IPS-11a (cell line): Measurements from ENCODE around the gene PPP1R12C.
"Not testable (repeated sequence)": the region's sequence is repeated elsewhere in the genome, so short reads cannot be mapped to it uniquely, and the experiment has no call there.

Source experiments
- H3K4me3 ChIP-seq: one replicate; pipeline ENCODE4 v1.5.1; 2013; ENCODE audit warnings: low read depth, low read length, control low read depth

The PPP1R12C gene

GRCh38 chr19:55076321-55076720 is 41.1 kb downstream of the PPP1R12C start:
- no peak overlapping the region for H3K4me3 ChIP-seq

DNA sequence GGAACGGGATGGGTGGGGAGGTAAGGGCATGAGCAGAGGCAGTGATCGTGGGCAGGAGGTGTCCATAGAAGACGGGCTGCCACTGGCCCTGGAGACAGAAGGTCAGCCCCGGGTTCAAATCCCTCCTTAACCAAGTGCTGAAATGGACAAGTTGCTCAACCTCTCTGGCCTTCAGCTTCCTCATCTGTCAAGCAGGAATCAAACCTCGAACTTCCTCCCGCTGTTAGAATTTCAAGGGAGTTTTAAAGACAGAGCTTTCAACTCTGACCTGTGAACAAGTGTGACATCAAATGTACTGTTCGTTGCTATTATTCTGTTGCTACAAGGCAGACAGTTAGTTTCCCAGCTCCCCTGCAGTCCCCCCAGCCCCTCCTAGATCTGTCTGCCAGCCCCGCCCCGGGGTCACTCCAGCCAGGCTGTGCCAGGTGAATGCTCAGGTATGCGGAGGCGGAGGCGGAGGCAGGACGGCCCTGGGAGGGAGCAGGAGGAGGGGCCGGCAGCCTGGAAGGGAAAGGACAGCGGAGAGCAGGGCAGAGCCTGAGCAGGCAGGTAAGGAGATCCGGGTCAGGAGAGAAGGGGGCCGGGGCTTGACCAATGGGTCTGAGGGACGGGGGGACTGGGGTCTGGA is 42.0 kb downstream of the PPP1R12C start, which contains the start of gene EPS8L1:
Gene EPS8L1, plus strand, starts transcription at position 499 of the 628 bp plus-strand sequence. CDS start 576 bp downstream, outside the sequence.
- H3K4me3 ChIP-seq = no peak within 1 kb of the TSS

GRCh38 chr19:55071913-55072312 is 45.5 kb downstream of the PPP1R12C start:
- no peak overlapping the region for H3K4me3 ChIP-seq

GRCh38 chr19:55071129-55071502 is 46.3 kb downstream of the PPP1R12C start:
- no peak overlapping the region for H3K4me3 ChIP-seq

GRCh38 chr19:55070466-55071128 is 46.8 kb downstream of the PPP1R12C start:
- no peak overlapping the region for H3K4me3 ChIP-seq

GRCh38 chr19:55069865-55070197 is 47.6 kb downstream of the PPP1R12C start:
- no peak overlapping the region for H3K4me3 ChIP-seq

- H3K4me3 ChIP-seq = peak overlapping the region; percentile 14
These were observed 48.2 kb downstream of the PPP1R12C start for GRCh38 chr19:55068950-55069864.

- H3K4me3 ChIP-seq = no peak overlapping the region
These were observed 49.6 kb downstream of the PPP1R12C start for GRCh38 chr19:55067869-55068268.

GRCh38 chr19:55066107-55066709 is 51.2 kb downstream of the PPP1R12C start:
- H3K4me3 ChIP-seq = no peak overlapping the region

DNA sequence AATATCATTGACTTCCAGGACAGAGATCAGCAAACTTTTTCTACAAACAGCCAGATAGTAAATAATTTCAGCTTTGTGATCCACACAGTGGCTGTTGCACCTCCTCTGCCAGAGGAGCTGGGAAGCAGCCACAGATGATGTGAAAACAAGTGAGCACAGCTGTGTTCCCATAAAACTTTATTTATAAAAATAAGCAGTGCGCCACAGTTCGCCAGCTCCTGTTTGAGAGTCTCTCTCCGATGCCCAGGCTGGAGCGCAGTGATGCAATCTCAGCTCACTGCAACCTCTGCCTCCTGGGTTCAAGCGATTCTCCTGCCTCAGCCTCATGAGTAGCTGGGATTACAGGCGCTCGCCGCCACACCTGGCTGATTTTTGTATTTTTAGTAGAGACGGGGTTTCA is 51.9 kb downstream of the PPP1R12C start:
- not testable (repeated sequence) for H3K4me3 ChIP-seq

GRCh38 chr19:55063492-55063843 is 54.0 kb downstream of the PPP1R12C start:
- no peak overlapping the region for H3K4me3 ChIP-seq

DNA sequence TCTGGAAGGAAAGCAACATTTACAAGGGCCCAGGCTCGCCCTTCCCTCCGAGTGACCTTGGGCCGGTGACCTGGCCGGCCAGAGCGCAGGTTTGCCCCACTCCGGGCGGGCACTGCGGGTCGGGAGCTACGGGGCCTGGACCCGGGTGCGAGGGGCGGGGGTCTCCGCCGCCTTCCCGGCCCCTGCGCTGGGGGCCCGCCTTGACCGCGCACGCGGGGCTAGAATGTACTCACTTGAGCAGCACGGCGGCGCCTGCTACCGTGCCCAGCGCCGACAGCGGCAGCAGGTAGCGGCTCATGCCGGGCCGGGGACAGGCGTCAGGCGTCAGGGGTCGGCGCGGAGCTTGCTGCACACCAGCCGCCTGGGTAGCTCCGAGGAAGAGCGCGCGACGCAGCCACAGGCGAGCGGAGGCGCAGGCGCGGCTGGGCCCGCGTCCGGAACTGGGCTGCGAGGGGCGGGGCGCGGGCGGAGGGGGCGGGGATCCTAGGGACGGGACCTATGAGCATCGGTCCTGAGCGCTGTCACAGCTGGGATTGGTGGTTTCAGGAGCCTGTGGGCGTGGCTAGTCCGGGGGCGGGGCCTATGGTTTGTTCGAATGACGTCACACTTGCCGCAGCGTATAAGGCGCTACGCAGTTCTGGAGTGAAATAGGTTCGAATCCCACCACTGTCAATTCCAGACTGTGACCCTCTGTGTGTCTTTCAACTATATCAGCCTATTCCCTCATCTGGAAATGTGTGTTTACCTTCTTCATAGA is 54.5 kb downstream of the PPP1R12C start, which contains the start of gene RDH13:
Gene RDH13, minus strand, starts transcription at position 414 of the 757 bp plus-strand sequence. Its CDS starts 116 bp downstream, at position 298.
- H3K4me3 ChIP-seq = peak within 1 kb of the TSS; percentile 67

- H3K4me3 ChIP-seq = not testable (repeated sequence)
These were observed 57.1 kb downstream of the PPP1R12C start for GRCh38 chr19:55060287-55060686.

DNA sequence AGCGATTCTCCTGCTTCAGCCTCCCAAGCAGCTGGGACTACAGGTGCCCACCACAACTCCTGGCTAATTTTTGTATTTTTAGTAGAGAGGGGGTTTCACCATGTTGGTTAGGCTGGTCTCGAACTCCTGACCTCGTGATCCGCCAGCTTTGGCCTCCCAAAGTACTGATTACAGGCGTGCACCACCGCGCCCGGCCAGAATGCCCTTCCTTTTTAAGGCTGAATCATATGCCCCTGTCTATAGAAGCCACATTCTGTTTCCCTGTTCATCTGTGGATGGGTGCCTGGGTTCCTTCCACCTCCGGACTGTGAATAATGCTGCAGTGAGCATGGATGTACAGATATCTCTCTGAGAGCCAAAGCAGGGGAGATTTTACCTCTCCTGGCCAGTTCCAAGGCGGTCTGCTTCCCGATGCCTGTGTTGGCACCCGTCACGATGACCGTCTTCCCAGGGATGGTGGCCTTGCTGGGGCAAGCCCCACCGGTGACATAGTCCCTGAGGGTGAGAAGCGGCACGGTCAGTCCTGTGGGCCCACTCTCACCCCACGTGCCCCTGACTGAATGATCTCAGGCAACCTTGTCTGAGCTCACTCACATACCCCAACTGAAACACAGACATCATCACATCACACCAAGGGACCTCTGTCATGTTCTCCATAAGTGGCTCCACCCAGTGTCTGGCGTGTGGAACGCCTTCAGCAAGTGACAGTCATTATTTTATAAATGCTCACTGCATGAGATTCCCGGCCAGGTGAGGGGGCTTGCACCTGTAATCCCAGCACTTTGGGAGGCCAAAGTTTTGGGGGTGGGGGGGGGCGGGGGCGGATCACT is 58.4 kb downstream of the PPP1R12C start:
- H3K4me3 ChIP-seq = no peak overlapping the region

GRCh38 chr19:55056827-55057226 is 60.6 kb downstream of the PPP1R12C start:
- no peak overlapping the region for H3K4me3 ChIP-seq

GRCh38 chr19:55053735-55054134 is 63.7 kb downstream of the PPP1R12C start:
- no peak overlapping the region for H3K4me3 ChIP-seq

DNA sequence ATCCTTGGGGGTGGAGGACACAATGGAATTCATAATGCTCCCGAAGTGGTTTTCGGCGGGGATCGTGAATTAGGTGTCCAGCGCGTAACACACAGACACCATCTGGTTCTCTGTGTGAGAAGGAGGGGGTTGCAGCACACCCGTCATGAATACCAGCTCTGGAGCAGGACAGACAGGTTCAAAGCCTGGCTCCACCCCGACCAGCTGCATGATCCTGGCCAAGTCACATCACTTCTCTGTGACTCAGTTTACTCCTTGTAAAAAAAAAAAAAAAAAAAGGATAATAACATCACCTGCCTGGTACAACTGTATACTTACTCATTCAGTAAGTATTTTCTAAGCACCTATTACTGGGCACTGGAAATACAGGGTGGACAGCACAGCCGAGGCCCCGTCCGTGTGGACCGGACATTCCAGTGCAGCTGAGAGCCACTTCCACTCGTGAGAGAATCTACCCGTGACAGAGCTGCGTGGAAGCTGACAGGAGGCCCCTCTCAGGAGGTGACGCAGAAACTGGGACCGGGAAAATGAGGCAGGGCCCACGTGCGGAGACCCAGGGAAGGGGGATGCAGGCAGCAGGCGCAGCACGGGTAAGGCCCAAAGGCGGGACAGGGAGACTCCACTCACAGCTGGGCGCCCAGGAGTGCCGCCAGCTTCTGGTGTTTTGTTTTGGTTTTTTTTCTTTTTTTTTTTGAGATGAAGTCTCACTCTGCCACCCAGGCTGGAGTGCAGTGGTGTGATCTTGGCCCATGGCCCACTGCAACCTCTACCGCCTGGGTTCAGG is 66.5 kb downstream of the PPP1R12C start:
- H3K4me3 ChIP-seq = no peak overlapping the region

- no peak overlapping the region for H3K4me3 ChIP-seq
These were observed 69.0 kb downstream of the PPP1R12C start for GRCh38 chr19:55048446-55048845.

- H3K4me3 ChIP-seq = no peak overlapping the region
These were observed 69.5 kb downstream of the PPP1R12C start for GRCh38 chr19:55047951-55048350.
